Spleen (tissue), 11 donors: ENCODE data around the gene EVC. TPM values are rescaled to one million over a fixed set of nuclear protein-coding genes. Genes with fewer than 3 reads are reported as not detected.

ENCODE experiments used
- DNase-seq: peaks from one replicate; pipeline ENCODE4 v3.0.0-alpha.2; 2020
- H3K27ac ChIP-seq, 8 donors: fragments of 200-600 bp; sonication (generic) in 7 of 8; 1 replicate in 4 of 8; 2 replicates in 4 of 8; pipeline versions ENCODE4 v1.5.0 to v1.8.0; 2016 to 2021; ENCODE audit warnings: inconsistent platforms in 4 of 8, mild to moderate bottlenecking in 4 of 8, moderate library complexity in 1 of 8
- H3K27me3 ChIP-seq, 7 donors: fragments of 200-600 bp; sonication (generic) in 6 of 7; replicated peaks in 1 of 7; 1 replicate in 4 of 7; 2 replicates in 3 of 7; pipeline versions ENCODE4 v1.5.0 to v1.8.0; 2016 to 2021; ENCODE audit warnings: inconsistent platforms in 3 of 7, mild to moderate bottlenecking in 1 of 7
- H3K36me3 ChIP-seq, 6 donors: fragments of 200-600 bp; sonication (generic) in 5 of 6; 1 replicate in 4 of 6; 2 replicates in 2 of 6; pipeline versions ENCODE4 v1.5.0 to v1.8.0; 2016 to 2021; ENCODE audit warnings: inconsistent platforms in 2 of 6
- H3K4me1 ChIP-seq, 6 donors: fragments of 200-600 bp; sonication (generic) in 5 of 6; 1 replicate in 3 of 6; 2 replicates in 3 of 6; pipeline versions ENCODE4 v1.5.0 to v1.8.0; 2016 to 2021; ENCODE audit warnings: inconsistent platforms in 3 of 6
- H3K4me3 ChIP-seq, 8 donors: fragments of 200-600 bp; sonication (generic) in 7 of 8; 1 replicate in 4 of 8; 2 replicates in 4 of 8; pipeline versions ENCODE4 v1.5.0 to v1.8.0; 2016 to 2021; ENCODE audit warnings: inconsistent platforms in 4 of 8, mild to moderate bottlenecking in 4 of 8, moderate library complexity in 2 of 8
- H3K9me3 ChIP-seq, 8 donors: fragments of 200-600 bp; sonication (generic) in 7 of 8; 1 replicate in 4 of 8; 2 replicates in 4 of 8; pipeline versions ENCODE4 v1.5.0 to v1.8.0; 2016 to 2021; ENCODE audit warnings: inconsistent platforms in 4 of 8
- POLR2A ChIP-seq, 3 donors: fragments of 450-650 bp; IDR thresholded peaks; one replicate each; pipeline ENCODE4 v1.5.1; 2017; ENCODE audit warnings: antibody characterized with exemption in 3 of 3, mild to moderate bottlenecking in 1 of 3
- POLR2AphosphoS5 ChIP-seq, 3 donors: sonication (generic); formaldehyde crosslinking; IDR thresholded peaks; one replicate each; pipeline ENCODE4 v1.5.1; 2017; ENCODE audit warnings: antibody characterized with exemption in 3 of 3
- WGBS, 5 donors: extraction: QIAGEN DNeasy Blood & Tissue Kit in 3 of 5; methylation state at CpG; one replicate each; pipeline versions ENCODE4 v1.1.5 to v1.1.7; 2013 to 2018; 5-methylcytosine and 5-hydroxymethylcytosine counted together
- intact Hi-C: fragments of 100-400 bp; cut with DNase I; formaldehyde crosslinking; loops from one replicate; pipeline ENCODE4 v1.15.0; 2023; ENCODE audit warnings: low total_unique reads
- polyA plus RNA-seq, 3 donors: library from polyadenylated mRNA; stranded (reverse); fragments of 200-250 nt; gene quantifications; one replicate each; pipeline ENCODE4 v1.2.1, GENCODE V29; 2013
- total RNA-seq, 7 donors: library from RNA; depleted of rRNA in 3 of 7; stranded (reverse); fragments of >200 nt in 3 of 7; fragmentation: NEBNext Ultra II Directional in 4 of 7; extraction: Animal tissue kit (Norgen Biotek cat#: 25700) in 4 of 7; gene quantifications; one replicate each; pipeline versions ENCODE4 v1.1.0 to v1.2.1, GENCODE V29; 2016 to 2021
- TF ChIP-seq, protein P1 (sequence below), 11 experiments: fragments of 200-600 bp in 7 of 11; fragments of 450-650 bp in 4 of 11; sonication (generic) in 4 of 11; IDR thresholded peaks in 8 of 11; conservative IDR thresholded peaks in 3 of 11; 1 replicate in 7 of 11; 2 replicates in 4 of 11; pipeline versions ENCODE4 v1.4.0 to v1.8.0; 2016 to 2021; ENCODE audit warnings: antibody characterized with exemption in 11 of 11, inconsistent platforms in 4 of 11, mild to moderate bottlenecking in 1 of 11
- donor health status: healthy with polysubstance abuse.
- donor health status: DM: no; HTN: no; CAD: no; lungs with moderate emphysema.
- donor health status: DM: no; HTN: no; CAD: no.
- donor health status: Bipolar disorder and iron deficiency.
- donor health status: healthy.
- donor health status: DM: no; HTN: no; CAD: no.
- donor health status: DM: yes; HTN: yes; CAD: no.

Gene EVC
- total and polyA plus RNA-seq, 10 donors: 0.20 to 13.3 (median 6.9) TPM

DNA sequence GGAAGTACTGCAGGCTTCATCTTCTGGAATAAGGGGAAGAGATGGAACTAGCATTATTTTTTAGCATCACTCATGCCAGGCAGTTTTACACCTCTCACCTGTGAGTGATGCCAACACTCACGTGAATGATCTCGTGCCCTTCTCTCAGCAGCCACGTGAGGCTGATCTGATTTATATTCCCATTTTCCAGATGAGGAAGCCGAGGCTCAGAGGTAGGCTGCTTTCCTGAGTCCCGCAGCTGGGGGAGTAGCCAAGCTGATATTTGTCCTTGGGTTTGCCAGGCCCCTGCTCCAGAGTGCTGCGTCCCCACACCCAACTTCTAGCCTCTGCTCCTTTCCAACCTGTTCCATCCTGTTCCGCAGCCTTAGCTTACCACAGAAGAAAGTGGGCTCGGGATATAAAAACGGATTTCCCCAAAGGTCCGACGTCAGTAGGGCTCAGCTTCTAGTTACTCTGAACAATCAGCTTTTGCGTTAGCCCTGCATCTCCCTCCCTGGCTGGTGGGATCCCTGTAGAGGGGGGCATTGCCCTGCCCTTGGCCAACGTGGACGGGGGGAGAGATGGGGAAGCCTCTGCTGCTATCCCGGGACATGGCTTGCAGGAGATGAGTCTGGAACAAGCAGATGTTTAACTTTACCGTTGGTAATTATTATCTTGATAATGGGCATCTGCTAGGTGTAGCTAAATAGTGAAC lies 9.3 kb downstream of the EVC start:
- WGBS, 5 donors: 80 to 90% (median 84%) methylated on average over 16 of the region's 16 CpGs
- no peak for DNase-seq
- peaks cover under 1 to 13% (median 7%) of the 10 kb centered on the region in 8 donors for H3K9me3 ChIP-seq
- intact Hi-C loops: no loop called here
- H3K36me3 ChIP-seq: no peaks in the 10 kb centered on the region
- no peak overlapping the region for H3K4me3 ChIP-seq
- no peak overlapping the region for H3K27ac ChIP-seq
- H3K27me3 ChIP-seq: peaks cover 0 to 7% (median 0%) of the 10 kb centered on the region in 7 donors
- TF ChIP-seq, protein P1, sequence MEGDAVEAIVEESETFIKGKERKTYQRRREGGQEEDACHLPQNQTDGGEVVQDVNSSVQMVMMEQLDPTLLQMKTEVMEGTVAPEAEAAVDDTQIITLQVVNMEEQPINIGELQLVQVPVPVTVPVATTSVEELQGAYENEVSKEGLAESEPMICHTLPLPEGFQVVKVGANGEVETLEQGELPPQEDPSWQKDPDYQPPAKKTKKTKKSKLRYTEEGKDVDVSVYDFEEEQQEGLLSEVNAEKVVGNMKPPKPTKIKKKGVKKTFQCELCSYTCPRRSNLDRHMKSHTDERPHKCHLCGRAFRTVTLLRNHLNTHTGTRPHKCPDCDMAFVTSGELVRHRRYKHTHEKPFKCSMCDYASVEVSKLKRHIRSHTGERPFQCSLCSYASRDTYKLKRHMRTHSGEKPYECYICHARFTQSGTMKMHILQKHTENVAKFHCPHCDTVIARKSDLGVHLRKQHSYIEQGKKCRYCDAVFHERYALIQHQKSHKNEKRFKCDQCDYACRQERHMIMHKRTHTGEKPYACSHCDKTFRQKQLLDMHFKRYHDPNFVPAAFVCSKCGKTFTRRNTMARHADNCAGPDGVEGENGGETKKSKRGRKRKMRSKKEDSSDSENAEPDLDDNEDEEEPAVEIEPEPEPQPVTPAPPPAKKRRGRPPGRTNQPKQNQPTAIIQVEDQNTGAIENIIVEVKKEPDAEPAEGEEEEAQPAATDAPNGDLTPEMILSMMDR (IDR thresholded peaks at IDR 0.05 in 8 of 11, conservative IDR thresholded peaks at IDR 0.05 in 3 of 11): no peak
- no peaks in the 10 kb centered on the region for H3K4me1 ChIP-seq

DNA sequence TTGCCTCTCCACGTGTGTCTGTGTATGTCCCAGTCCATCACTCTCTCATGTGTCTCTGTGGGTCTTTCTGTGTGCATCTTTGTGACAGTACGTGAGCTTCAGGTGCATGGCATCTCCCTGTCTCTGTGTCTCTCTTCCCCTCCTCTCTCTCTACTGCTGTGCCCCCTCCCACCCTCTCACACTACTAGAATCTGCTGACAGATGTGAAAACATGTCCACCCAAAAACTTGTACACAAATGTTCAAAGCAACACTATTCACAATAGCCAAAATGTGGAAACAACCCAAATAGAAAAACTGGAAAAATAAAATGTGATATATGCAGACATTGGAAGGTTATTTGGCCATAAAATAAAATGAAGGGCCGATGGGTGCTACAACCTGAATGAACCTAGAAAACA lies 10.0 kb downstream of the EVC start:
- TF ChIP-seq, protein P1 (IDR thresholded peaks at IDR 0.05 in 8 of 11, conservative IDR thresholded peaks at IDR 0.05 in 3 of 11): no peak
- TF ChIP-seq POLR2A (IDR thresholded peaks at IDR 0.05) (no peak), POLR2AphosphoS5 (IDR thresholded peaks at IDR 0.05) (no peak)
- Histone ChIP-seq H3K9me3 (peaks cover 0 to 6% (median under 1%) of the 10 kb centered on the region in 8 donors), H3K36me3 (no peaks in the 10 kb centered on the region), H3K4me1 (no peaks in the 10 kb centered on the region), H3K27ac (no peak overlapping the region), H3K27me3 (peaks cover 0 to 7% (median 0%) of the 10 kb centered on the region in 7 donors), H3K4me3 (no peak overlapping the region)
- intact Hi-C loops: no loop called here
- DNase-seq: no peak
- 67 to 90% (median 81%) methylated on average over 3 of the region's 3 CpGs for WGBS, 5 donors

DNA sequence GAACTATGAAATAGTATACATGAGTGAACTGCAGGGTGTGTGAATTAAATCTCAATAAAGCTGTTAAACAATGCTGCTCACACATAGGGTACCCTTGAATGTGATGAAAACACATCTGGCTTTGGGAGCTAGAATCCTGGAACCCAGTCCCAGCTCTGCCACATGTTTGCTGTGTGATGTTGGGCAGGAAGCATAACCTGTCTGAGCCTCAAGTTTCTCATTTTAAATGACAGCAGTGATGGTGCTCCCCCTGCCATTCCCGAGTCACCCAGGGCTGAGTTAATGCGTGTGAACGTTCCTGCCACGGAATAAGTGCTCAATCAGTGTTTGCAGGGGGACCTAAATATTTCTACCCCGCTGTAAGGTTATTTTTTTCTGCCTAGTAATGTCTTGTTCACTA lies 10.9 kb downstream of the EVC start:
- Histone ChIP-seq H3K27me3 (peaks cover 0 to 7% (median 0%) of the 10 kb centered on the region in 7 donors), H3K4me1 (no peaks in the 10 kb centered on the region), H3K9me3 (no peaks in the 10 kb centered on the region), H3K36me3 (no peaks in the 10 kb centered on the region), H3K27ac (no peak overlapping the region), H3K4me3 (no peak overlapping the region)
- WGBS, 5 donors: 67 to 90% (median 81%) methylated on average over 5 of the region's 5 CpGs
- intact Hi-C loops: no loop called here
- DNase-seq: no peak
- TF ChIP-seq POLR2AphosphoS5 (IDR thresholded peaks at IDR 0.05) (no peak), POLR2A (IDR thresholded peaks at IDR 0.05) (no peak)
- TF ChIP-seq, protein P1 (IDR thresholded peaks at IDR 0.05 in 8 of 11, conservative IDR thresholded peaks at IDR 0.05 in 3 of 11): no peak

DNA sequence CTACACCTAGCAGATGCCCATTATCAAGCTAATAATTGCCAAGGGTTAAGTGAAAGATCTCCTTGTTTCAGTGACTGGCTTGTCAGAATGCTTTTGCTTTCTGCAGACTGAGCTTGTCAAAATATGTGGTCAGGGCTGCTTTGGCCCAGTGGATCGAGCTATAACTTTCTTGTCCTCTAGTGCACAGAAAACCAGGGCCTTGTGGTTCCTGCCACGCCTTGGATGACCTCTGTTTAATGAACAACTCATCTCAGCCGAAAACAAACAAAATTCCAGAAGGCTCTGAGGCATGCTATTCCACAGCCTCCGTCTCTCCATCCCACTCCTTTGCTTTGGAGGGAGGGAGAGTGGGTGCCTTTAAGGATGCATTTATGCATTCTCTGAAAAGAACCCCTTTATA lies 11.3 kb downstream of the EVC start:
- intact Hi-C loops: no loop called here
- TF ChIP-seq POLR2A (IDR thresholded peaks at IDR 0.05) (no peak), POLR2AphosphoS5 (IDR thresholded peaks at IDR 0.05) (no peak)
- TF ChIP-seq, protein P1 (IDR thresholded peaks at IDR 0.05 in 8 of 11, conservative IDR thresholded peaks at IDR 0.05 in 3 of 11): no peak
- Histone ChIP-seq H3K9me3 (no peaks in the 10 kb centered on the region), H3K4me3 (no peak overlapping the region), H3K27me3 (peaks cover 0 to 7% (median 0%) of the 10 kb centered on the region in 7 donors), H3K36me3 (no peaks in the 10 kb centered on the region), H3K27ac (no peak overlapping the region), H3K4me1 (no peaks in the 10 kb centered on the region)
- WGBS, 5 donors: 61 to 70% (median 69%) methylated on average over 4 of the region's 4 CpGs
- no peak for DNase-seq
